ENCODE data around the gene RETN. TPM values are rescaled to one million over a fixed set of nuclear protein-coding genes. Genes with fewer than 3 reads are reported as not detected.

The RETN gene
- total RNA-seq, 1 donor from 2014 or later: not detected

DNA sequence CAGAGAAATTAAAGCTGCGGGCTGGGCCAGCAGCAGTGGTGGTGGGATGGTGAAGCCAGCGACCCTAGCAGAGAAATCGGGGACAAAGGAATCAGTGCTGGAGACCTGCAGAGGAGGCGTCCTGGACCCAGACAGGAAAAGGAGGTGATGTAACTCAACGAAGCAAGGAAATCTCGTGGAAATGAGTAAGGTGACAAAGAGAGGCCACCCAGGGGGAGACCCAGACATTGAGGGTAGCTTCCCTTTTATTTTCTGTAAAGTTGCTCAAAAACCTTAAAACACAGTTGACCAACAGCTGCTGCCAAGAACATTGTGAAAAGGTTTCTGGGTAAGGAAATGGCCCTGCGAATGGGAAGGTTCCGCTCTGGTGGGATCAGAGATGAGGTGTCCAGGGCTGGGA is 13.3 kb upstream of the RETN start:
- no peak for DNase-seq (ENCODE audit: low spot score in 2 of 2)
- no peak for FAIRE-seq

DNA sequence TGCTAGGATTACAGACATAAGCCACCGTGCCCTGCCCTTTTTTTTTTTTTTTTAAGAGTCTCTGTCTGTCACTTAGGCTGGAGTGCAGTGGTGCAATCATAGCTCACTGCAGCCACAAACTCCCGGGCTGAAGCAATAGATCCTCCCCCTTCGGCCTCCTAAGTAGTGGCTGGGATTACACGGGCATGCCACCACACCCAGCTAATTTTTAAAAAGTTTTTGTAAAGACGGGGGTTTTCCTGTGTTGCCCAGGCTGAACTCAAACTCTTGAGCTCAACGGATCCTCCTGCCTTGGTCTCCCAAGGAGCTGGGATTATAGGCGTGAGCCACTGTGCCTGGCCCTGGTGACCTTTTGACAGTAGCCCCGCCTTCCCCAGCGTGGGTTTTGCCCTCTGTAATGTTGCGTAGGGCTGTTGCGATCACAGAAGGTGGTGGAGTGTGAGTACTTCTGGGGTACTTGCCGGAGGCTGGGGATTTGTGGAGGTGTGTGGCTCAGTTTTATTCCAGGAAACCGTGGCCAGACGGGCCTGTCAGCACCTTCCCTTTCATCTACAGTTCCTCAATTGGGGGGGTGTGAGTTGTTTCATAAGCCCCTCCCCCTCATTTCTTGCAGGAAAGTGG is 11.6 kb upstream of the RETN start:
- FAIRE-seq (no peak), DNase-seq (ENCODE audit: low spot score in 2 of 2) (no peak)

DNA sequence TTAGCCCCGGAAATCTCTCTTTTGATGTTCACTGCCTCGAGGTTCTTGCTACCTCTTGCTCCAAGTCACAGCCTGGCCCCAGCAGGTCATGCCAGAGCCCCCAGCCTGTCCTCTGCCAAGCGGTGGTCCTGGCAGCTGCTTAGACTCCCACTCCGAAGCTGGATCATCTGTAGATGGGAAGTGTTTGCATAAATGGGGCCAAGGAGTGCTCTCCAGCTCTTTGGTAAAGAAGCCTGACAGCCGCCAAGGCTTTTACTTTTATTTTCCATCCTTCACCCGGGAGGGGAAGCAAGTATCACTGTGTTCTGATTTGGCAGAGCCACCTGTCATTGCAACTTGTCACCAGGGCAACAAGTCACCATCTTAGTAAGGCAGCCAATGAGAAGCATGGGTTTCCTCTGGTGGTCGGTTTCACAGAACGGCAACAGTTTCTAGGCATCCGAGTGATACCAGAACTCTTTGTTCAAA is 10.6 kb upstream of the RETN start:
- DNase-seq (ENCODE audit: low spot score in 2 of 2) (no peak), FAIRE-seq (no peak)

DNA sequence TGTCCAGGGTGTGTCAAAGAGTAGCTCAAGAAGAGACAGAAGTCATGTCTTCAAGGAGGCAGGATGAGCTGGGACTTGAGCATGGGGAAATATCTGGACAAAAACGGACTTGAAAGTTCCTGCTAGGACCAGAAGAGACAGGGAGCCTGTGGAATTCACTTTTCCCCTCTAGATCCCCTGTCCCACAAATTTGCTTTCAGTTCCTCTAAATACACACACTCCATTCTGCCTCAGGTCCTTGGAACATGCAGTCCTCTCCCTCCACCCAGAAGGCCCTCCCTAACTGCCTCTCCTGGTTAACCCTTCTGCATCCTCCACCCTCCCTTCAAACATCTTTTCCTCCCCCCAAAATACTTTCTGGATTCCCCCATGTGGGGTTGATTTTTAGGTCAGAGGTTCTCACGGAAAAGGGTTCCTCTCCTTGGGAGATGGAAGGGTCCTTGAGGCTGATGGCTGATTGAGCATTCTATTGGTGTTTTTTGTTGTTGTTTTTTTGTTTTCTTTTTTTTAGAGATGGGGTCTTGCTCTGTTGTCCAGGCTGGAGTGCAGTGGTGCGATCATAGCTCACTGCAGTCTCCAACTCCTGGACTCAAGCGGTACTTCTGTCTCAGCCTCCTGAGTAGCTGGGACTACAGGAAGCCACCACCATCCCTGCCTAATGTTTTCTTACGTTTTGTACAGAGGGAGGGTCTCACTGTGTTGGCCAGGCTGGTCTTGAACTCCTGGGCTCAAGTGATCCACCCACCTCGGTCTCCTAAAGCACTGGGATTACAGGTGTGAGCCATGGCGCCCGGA is 6.9 kb upstream of the RETN start:
- FAIRE-seq (no peak), DNase-seq (ENCODE audit: low spot score in 2 of 2) (no peak)

DNA sequence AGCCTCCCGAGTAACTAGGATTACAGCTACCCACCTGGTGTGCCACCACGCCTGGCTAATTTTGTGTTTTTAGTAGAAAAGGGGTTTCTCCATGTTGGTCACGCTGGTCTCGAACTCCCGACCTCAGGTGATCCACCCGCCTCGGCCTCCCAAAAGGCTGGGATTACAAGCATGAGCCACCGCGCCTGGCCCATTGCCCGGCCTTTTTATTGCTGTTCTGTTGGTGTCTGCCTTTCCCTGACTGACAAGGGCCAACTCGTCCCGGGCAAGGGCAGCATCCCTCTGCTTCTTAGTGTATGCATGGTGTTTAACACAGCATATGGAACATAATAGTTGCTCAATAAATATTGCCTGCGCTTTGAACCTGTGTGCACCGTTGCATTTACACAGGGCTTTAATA is 6.2 kb upstream of the RETN start:
- no peak for FAIRE-seq
- no peak for DNase-seq (ENCODE audit: low spot score in 2 of 2)

DNA sequence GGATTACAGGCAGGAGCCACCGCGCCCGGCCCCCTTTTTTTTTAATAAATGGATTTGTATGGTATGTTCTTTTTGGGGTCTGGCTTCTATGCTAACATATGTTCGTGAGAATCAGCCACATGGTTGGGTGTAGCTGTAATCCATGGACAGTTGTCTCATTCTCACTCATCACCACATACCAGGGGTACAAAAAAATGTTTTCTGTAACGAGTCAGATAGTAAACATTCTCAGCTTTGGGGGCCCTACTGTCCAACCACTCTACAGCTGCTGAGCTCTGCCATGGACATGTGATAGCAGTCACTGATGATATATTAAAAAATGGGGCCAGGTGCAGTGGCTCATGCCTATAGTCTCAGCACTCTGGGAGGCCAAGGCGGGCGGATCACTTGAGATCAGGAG is 5.1 kb upstream of the RETN start:
- FAIRE-seq: no peak
- no peak for DNase-seq (ENCODE audit: low spot score in 2 of 2)

DNA sequence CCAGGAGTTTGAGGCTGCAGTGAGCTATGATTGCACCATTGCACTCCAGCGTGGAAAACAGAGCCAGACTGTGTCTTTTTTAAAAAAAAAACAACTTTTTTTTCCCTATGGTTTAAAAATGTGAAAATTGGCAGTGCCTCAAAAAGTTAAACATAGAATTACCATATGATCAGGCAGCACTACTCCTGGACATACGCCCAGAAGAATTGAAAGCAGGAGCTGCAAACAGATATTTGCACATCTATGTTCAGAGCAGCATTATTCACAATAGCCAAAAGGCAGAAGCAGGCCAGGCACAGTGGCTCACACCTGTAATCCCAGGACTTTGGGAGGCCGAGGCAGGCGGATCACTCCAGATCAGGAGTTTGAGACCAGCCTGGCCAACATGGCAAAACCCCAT is 3.8 kb upstream of the RETN start:
- DNase-seq (ENCODE audit: low spot score in 2 of 2) (no peak), FAIRE-seq (no peak)

DNA sequence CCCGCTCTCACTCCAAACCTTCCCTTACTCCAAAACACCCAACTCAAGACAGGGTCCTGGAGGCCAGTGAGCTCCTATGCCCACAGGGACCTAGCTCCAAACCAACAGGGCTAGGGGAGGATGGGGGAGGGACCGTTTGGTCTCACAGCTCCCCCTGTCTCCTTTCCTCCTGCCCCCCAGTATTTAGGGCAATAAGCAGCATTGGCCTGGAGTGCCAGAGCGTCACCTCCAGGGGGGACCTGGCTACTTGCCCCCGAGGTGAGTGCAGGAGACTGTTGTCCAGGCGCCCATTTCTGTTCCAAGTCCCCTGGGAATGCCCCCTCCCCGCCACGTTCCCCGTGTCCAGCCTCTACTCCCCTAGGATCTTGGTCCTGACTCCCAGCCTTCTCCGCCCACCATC is 792 bp downstream of the RETN start:
- no peak for FAIRE-seq
- no peak for DNase-seq (ENCODE audit: low spot score in 2 of 2)

DNA sequence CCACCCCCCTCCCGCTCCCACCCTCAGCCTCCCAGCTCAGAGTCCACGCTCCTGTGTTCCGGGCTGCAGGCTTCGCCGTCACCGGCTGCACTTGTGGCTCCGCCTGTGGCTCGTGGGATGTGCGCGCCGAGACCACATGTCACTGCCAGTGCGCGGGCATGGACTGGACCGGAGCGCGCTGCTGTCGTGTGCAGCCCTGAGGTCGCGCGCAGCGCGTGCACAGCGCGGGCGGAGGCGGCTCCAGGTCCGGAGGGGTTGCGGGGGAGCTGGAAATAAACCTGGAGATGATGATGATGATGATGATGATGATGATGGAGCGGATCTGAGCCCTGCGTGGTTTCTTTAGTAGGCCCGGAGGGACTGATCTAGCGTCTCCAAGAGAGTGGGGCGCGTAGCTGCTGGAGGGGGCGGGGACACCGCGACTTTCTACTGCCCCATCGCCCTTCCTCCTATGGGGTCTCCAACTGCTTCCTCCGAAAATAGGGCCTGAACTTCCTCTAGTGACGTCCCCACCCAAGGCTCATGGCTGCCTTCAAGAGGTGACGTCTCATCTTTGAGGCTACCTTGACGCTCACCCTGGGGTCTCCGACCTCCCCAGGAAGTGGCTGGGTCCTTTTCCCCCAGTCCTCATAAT is 1.4 kb downstream of the RETN start:
- FAIRE-seq (no peak), DNase-seq (ENCODE audit: low spot score in 2 of 2) (peak in 1 of 2 donors; percentile 73)

DNA sequence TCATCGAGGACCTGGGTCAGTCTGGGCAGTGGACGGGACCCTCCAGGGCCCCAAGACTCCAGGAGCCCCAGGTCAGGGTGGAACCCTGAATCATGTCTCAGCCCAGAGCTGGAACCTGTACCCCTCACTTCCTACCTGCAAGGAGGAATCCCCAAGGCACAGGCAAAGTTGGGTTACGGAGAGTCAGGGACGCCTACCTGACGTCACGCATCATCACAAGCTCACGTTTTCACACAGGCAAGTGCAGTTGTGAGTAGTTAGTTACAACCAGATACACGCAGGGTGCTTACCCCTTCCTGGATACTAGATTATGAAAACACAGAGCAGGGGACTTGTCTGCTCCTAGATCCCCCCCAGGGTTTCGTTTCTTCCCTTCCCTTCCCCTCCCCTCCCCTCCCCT is 1.9 kb downstream of the RETN start:
- no peak for FAIRE-seq
- no peak for DNase-seq (ENCODE audit: low spot score in 2 of 2)

DNA sequence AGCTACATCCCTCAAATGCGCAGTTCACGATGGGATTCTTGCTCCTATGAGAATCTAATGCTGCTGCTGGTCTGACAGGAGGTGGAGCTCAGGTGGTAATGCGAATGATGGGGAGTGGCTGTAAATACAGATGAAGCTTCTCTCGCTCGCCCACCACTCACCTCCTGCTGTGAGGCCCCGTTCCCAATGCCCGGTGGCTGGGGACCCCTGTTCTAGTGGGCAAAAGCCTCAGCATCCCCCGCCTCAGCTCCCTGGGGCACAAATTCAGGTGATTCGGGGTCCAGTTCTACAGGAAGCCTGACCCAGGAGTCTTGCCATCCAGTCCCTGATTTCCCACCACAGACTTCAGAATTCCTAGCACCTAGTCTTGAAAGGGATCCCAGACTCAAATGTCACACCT is 3.7 kb downstream of the RETN start:
- FAIRE-seq: no peak
- no peak for DNase-seq (ENCODE audit: low spot score in 2 of 2)

DNA sequence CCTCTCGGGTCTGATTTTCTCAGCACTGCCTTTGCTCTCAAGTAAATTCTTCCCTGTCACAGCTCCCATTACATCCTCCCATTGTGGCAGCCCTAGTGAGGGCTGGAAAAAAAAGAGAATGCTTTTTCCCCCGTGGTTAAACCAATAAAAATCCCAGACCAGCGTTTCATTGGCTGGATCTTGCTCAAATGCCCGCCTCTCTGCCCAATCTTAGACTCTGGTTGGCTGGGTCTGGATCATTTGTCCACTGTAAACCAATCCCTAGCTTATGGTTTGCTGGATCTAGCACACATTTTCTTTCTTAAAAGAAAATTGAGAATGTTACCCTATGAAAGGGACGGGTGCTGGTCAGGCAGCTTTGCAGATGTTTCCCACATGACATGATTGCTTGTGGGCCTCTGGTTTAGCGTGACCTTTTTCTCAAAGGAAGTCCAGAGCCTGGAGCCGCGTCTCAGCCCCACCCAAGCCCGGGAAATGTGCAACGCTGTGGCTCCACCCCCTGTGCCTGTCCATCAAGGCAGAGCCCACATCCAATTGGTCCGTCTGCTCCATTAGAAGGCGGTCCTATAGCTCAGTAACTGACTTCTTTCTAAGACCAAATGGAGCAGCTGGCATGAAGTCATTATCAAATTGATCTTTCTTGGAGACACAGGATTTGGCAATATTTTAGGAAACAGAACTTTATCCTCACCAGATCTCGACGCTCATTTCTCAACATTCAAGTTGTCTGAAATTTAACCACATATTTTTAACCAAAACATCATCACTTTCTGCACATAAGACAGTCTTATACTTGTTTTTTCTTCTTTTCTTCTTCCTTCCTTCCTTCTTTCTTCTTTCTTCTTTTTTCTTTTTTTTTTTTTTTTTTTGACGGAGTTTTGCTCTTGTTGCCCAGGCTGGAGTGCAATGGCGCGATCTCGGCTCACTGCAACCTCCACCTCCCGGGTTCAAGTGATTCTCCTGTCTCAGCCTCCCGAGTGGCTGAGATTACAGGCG is 5.5 kb downstream of the RETN start:
- no peak for DNase-seq (ENCODE audit: low spot score in 2 of 2)
- FAIRE-seq: no peak

DNA sequence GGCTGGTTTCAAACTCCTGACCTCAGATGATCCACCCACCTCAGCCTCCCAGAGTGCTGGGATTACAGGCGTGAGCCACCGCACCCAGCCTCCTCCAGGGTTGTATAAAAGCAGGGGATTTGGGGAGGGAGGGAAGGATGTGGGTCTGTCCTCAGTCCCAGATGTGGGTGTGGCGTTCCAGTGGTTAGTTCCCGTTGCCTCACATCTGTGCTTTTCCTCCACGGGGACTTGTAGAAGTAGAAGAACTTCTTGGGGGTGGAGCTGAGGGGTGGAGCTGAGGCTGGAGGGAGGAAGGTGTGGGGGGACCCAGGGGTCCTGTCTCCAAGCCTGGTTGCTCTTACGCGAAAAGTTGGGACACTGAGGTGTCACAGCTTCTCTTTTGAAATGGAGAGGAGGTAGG is 7.5 kb downstream of the RETN start:
- DNase-seq (ENCODE audit: low spot score in 2 of 2) (no peak), FAIRE-seq (no peak)

DNA sequence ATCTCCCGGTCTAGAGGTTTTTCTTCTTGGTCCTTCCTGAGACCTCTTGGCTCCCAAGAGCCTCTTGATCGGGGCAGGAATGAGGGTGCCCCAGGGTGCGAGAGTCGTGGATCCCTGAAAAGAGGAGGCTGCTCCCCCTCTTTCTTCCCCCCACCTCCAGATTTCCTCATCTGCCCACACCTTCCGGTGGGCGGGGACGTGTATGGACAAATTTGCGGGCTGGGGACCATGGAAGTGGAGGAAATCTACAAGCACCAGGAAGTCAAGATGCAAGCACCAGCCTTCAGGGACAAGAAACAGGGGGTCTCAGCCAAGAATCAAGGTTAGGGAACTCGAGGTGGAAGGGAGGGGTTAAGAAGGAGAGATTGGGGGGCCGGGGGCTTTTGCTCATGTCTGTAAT is 8.0 kb downstream of the RETN start, which contains the start of gene MCEMP1:
TSS of gene MCEMP1 (plus strand) at position 237 of the 400 bp plus-strand sequence. CDS start at position 268, 31 bp downstream.
- DNase-seq (ENCODE audit: low spot score in 2 of 2) (no peak), FAIRE-seq (no peak)

DNA sequence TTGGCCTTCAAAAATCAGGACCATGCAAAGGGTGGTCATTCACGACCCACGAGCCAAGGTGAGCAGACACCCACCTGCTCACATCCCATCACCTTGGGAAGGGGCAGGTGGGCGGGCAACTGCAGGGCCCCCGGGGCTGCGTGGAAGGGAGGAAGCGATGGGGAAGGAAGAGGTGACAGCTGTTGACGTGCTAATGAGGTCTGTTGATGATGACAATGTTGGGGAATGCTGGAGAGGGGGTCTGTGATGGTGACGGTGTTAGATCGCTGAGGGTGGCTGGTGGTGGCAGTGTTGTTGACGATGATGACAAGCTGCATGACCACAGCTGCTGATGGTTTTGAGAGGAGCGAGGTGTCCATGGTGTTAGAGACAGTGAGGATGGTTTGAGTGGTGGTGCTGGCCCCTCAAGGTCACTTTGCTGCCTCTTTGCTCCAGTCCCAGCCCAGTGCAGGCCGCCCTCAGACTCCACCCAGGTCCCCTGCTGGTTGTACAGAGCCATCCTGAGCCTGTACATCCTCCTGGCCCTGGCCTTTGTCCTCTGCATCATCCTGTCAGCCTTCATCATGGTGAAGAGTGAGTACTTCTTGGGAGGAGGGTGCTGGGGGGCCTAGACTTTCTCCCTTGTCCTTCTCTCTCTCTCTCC is 8.9 kb downstream of the RETN start:
- no peak for DNase-seq (ENCODE audit: low spot score in 2 of 2)
- FAIRE-seq: no peak

DNA sequence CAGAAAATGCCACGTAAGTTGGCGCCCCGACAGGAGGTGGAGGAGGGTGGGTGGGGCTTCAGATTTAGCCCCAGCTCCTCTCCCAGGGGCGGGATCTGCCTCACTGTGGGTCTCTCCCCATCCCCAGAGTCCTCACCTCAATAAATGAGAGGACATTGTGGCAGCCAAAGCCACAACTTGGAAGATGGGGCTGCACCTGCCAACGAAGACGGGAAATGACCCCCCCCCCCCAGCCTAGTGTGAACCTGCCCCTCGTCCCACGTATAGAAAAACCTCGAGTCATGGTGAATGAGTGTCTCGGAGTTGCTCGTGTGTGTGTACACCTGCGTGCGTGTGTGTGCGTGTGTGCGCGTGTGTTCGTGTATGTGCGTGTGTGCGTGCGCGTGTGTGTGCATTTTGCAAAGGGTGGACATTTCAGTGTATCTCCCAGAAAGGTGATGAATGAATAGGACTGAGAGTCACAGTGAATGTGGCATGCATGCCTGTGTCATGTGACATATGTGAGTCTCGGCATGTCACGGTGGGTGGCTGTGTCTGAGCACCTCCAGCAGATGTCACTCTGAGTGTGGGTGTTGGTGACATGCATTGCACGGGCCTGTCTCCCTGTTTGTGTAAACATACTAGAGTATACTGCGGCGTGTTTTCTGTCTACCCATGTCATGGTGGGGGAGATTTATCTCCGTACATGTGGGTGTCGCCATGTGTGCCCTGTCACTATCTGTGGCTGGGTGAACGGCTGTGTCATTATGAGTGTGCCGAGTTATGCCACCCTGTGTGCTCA is 10.3 kb downstream of the RETN start:
- FAIRE-seq (no peak), DNase-seq (ENCODE audit: low spot score in 2 of 2) (no peak)

DNA sequence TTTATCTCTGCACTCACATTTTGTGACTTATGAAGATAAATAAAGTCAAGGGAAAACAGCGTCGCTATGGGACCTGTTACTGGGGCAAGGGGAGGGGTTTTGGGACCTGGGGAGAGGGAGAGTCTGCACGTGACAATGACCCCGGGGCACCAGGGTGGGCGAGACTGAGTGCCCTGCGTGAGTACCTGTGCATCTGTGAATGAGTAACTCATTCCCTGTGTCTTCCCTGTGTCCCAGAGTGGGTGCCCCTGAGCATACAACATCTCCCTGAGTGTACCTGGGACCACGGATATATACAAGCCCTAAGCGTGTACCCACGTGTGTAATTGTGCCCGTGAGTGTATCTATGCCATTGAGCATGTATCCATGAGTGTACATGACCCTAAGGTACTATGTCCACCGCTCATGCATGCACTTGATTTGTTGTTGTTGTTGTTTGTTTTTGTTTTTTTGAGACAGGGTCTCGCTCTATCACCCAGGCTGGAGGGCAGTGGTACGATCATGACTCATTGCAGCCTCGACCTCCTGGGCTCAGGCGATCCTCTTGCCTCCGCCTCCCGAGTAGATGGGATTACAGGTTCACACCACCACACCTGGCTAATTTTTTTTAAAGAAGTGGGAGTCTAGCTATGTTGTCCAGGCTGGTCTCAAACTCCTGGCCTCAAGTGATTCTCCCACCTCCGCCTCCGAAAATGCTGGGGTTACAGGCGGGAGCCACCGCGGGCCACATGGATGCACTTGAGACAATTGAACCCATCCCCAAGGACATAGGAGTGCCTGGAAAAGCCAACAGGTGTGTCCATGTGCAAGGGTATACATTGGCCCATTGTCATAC is 11.1 kb downstream of the RETN start:
- no peak for DNase-seq (ENCODE audit: low spot score in 2 of 2)

More for the DNA sequence above, 11.1 kb downstream of the RETN start:
- no peak for FAIRE-seq

Measured in frontal cortex (tissue), 4 donors.